K562 (cell line): ENCODE measurements around the gene DEF6. TPM values are rescaled to one million over a fixed set of nuclear protein-coding genes. Genes with fewer than 3 reads are reported as not detected.

ENCODE experiments used
- E2F3 ChIP-seq: fragments of 250-450 bp; sonication (Bioruptor Pico); IDR thresholded peaks from 2 replicates; pipeline ENCODE4 v1.4.0; 2020; ENCODE audit warnings: mild to moderate bottlenecking
- HEY1 ChIP-seq: fragments of 250-450 bp; sonication (Bioruptor Pico); IDR thresholded peaks from 2 replicates; pipeline ENCODE4 v1.5.0; 2020; ENCODE audit warnings: mild to moderate bottlenecking, moderate library complexity, borderline replicate concordance
- KDM1A ChIP-seq, 2 experiments: fragments of 450-650 bp; IDR thresholded peaks; 2 replicates each; pipeline ENCODE4 v1.6.1; 2016; ENCODE audit warnings: mild to moderate bottlenecking in 2 of 2
- KDM4B ChIP-seq, 2 experiments: fragments of 450-650 bp in 1 of 2; sonication (generic) in 1 of 2; IDR thresholded peaks; 2 replicates each; pipeline ENCODE4 v1.6.1; 2016 to 2017; ENCODE audit warnings: borderline replicate concordance in 2 of 2, antibody characterized with exemption in 1 of 2, low read depth in 1 of 2, mild to moderate bottlenecking in 1 of 2
- NCOA1 ChIP-seq: fragments of 450-650 bp; IDR thresholded peaks from 2 replicates; pipeline ENCODE4 v1.6.1; 2016; ENCODE audit warnings: low read depth
- RAD21 ChIP-seq, 2 experiments: fragments of 250-450 bp in 1 of 2; fragments of 450-650 bp in 1 of 2; sonication (Bioruptor Pico) in 1 of 2; formaldehyde crosslinking in 1 of 2; IDR thresholded peaks in 1 of 2; conservative IDR thresholded peaks in 1 of 2; 2 replicates each; pipeline versions ENCODE4 v1.4.0 to v1.8.0; 2020 to 2022; ENCODE audit warnings: mild to moderate bottlenecking in 2 of 2, moderate library complexity in 1 of 2
- SIRT6 ChIP-seq: IDR thresholded peaks from one replicate; pipeline ENCODE4 v1.6.1; 2012; ENCODE audit warnings: low read depth, mild to moderate bottlenecking, control low read depth, inconsistent platforms, low read length, moderate library complexity
- SNIP1 ChIP-seq: fragments of 450-650 bp; IDR thresholded peaks from 2 replicates; pipeline ENCODE4 v1.7.1; 2017; ENCODE audit warnings: low read depth, mild to moderate bottlenecking
- ZBED1 ChIP-seq: IDR thresholded peaks from 2 replicates; pipeline ENCODE4 v1.6.1; 2014
- ZC3H8 ChIP-seq: fragments of 450-650 bp; IDR thresholded peaks from 2 replicates; pipeline ENCODE4 v1.6.1; 2017
- ZNF134 ChIP-seq: fragments of 250-450 bp; sonication (Bioruptor Pico); conservative IDR thresholded peaks from 2 replicates; pipeline ENCODE4 v1.4.0; 2020
- ZNF224 ChIP-seq: sonication (generic); formaldehyde crosslinking; IDR thresholded peaks from 2 replicates; pipeline ENCODE4 v1.8.0; 2022; ENCODE audit warnings: mild to moderate bottlenecking, missing genetic modification reagents
- ZNF23 ChIP-seq: fragments of 250-450 bp; sonication (Bioruptor Pico); IDR thresholded peaks from 2 replicates; pipeline ENCODE4 v1.4.0; 2020; ENCODE audit warnings: mild to moderate bottlenecking
- ZNF3 ChIP-seq: fragments of 250-450 bp; sonication (Bioruptor Pico); IDR thresholded peaks from 2 replicates; pipeline ENCODE4 v1.5.0; 2021; ENCODE audit warnings: mild to moderate bottlenecking, moderate library complexity
- ZNF384 ChIP-seq: IDR thresholded peaks from 2 replicates; pipeline ENCODE4 v1.6.1; 2012; ENCODE audit warnings: low read depth, low read length, improper control_type of control experiment
- ZNF444 ChIP-seq: fragments of 250-450 bp; sonication (Bioruptor Pico); IDR thresholded peaks from 2 replicates; pipeline ENCODE4 v1.4.0; 2020; ENCODE audit warnings: mild to moderate bottlenecking, moderate library complexity
- ZNF551 ChIP-seq: fragments of 250-450 bp; sonication (Bioruptor Pico); IDR thresholded peaks from 2 replicates; pipeline ENCODE4 v1.5.0; 2021; ENCODE audit warnings: mild to moderate bottlenecking, moderate library complexity
- polyA plus RNA-seq, 8 experiments: library from polyadenylated mRNA; depleted of rRNA in 4 of 8; stranded (reverse) in 5 of 8; unstranded in 3 of 8; fragments of >200 nt; fragmentation: Nextera tagmentation in 2 of 8; fragmentation: Illumina TruSeq in 1 of 8; extraction: Ambion mirVana in 2 of 8; extraction: Trizol in 1 of 8; gene quantifications; 2 replicates each; pipeline versions ENCODE4 v1.2.1 to v1.2.3, GENCODE V29; 2011 to 2014; ENCODE audit warnings: inconsistent platforms in 1 of 8, missing spikeins in 1 of 8
- total RNA-seq, 7 experiments: library from RNA; depleted of rRNA in 6 of 7; stranded (reverse); fragments of >200 nt in 6 of 7; fragmentation: Illumina TruSeq in 2 of 7; extraction: Trizol in 2 of 7; gene quantifications; 2 replicates each; pipeline versions ENCODE4 v1.2.1 to v1.2.3, GENCODE V29; 2011 to 2021; ENCODE audit warnings: low replicate concordance in 1 of 7
- TF ChIP-seq, protein P1 (sequence below): fragments of 250-450 bp; sonication (Bioruptor Pico); IDR thresholded peaks from 2 replicates; pipeline ENCODE4 v1.5.0; 2021; ENCODE audit warnings: mild to moderate bottlenecking, borderline replicate concordance
- TF ChIP-seq, protein P2 (sequence below): fragments of 250-450 bp; sonication (Bioruptor Pico); IDR thresholded peaks from 2 replicates; pipeline ENCODE4 v1.4.0; 2020; ENCODE audit warnings: mild to moderate bottlenecking, moderate library complexity
- TF ChIP-seq, protein P3 (sequence below): fragments of 450-650 bp; formaldehyde crosslinking; IDR thresholded peaks from 2 replicates; pipeline ENCODE4 v1.4.0; 2022; ENCODE audit warnings: missing genetic modification characterization
- TF ChIP-seq, protein P4 (sequence below): sonication (generic); formaldehyde crosslinking; IDR thresholded peaks from 2 replicates; pipeline ENCODE4 v1.8.0; 2023; ENCODE audit warnings: mild to moderate bottlenecking, missing genetic modification reagents
- TF ChIP-seq, protein P5 (sequence below): sonication (generic); formaldehyde crosslinking; IDR thresholded peaks from 2 replicates; pipeline ENCODE4 v1.8.0; 2022; ENCODE audit warnings: mild to moderate bottlenecking, missing genetic modification reagents

The DEF6 gene
- total and polyA plus RNA-seq, 9 of the 15 experiments (the other 6 are each of a cell fraction or from before 2014, with no cell fraction given): 1.3 to 44.6 (median 22.7) TPM

DNA sequence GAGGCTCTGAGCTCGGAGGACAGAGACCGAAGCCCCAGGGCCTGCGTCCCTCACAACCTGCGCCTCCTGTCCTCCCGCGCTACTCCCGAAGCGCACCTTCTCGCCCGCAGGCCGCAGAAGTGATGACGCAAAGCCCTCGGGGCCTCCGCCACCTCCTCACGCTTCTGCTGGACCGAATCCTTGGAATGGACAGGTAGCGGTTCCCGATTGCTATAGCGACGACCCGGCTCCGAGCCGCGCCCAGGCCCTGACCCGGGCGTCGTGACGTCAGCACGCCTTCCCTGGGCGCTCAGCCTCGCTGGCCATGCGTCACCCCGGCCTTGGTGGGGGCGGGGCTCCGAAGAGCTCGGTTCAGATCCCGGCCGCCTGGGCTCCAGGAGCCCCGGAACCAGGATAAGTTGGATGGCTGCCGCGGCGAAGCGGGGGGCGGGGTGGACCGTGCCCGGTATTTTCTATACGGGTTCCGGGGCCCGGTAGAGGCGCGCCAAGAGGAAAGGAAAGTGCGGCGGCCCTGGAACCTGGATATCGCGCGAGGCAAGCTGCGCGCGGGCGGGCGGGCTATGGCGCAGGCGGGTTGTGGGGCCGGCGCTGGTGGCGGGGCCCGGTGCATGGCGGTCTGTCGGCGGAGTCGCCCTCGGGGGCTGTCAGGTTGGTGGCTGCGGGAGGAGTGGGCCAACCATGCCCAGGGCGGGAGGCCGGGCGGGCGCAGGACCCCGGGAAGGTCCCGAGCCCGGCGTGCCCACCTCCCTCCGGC is 38.2 kb upstream of the DEF6 start, which contains the start of gene ZNF76 (continued):
- TF ChIP-seq ZNF3 (CRISPR knock-in tag) (no peak), KDM4B (IDR thresholded peaks at IDR 0.05; ENCODE audit: borderline replicate concordance in 2 of 2, low read depth in 1 of 2) (peak in 1 of 2 experiments; percentile 83; a peak in 1 of 4 replicates), ZNF23 (CRISPR knock-in tag) (no peak), KDM1A (IDR thresholded peaks at IDR 0.05) (no peak), ZNF384 (no peak), ZNF551 (CRISPR knock-in tag) (no peak), ZNF444 (CRISPR knock-in tag) (no peak), E2F3 (peak; percentile 84), SIRT6 (no peak), ZC3H8 (no peak), ZNF224 (CRISPR knock-in tag) (no peak), HEY1 (CRISPR knock-in tag) (no peak), SNIP1 (no peak), ZBED1 (peak; percentile 24), ZNF134 (CRISPR knock-in tag) (no peak), NCOA1 (peak; percentile 94), RAD21 (CRISPR knock-in tag; conservative IDR thresholded peaks at IDR 0.05 in 1 of 2, IDR thresholded peaks at IDR 0.05 in 1 of 2) (no peak)
- TF ChIP-seq, protein P1, sequence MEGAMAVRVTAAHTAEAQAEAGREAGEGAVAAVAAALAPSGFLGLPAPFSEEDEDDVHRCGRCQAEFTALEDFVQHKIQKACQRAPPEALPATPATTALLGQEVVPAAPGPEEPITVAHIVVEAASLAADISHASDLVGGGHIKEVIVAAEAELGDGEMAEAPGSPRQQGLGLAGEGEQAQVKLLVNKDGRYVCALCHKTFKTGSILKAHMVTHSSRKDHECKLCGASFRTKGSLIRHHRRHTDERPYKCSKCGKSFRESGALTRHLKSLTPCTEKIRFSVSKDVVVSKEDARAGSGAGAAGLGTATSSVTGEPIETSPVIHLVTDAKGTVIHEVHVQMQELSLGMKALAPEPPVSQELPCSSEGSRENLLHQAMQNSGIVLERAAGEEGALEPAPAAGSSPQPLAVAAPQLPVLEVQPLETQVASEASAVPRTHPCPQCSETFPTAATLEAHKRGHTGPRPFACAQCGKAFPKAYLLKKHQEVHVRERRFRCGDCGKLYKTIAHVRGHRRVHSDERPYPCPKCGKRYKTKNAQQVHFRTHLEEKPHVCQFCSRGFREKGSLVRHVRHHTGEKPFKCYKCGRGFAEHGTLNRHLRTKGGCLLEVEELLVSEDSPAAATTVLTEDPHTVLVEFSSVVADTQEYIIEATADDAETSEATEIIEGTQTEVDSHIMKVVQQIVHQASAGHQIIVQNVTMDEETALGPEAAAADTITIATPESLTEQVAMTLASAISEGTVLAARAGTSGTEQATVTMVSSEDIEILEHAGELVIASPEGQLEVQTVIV (CRISPR knock-in tag): no peak
- TF ChIP-seq, protein P2, sequence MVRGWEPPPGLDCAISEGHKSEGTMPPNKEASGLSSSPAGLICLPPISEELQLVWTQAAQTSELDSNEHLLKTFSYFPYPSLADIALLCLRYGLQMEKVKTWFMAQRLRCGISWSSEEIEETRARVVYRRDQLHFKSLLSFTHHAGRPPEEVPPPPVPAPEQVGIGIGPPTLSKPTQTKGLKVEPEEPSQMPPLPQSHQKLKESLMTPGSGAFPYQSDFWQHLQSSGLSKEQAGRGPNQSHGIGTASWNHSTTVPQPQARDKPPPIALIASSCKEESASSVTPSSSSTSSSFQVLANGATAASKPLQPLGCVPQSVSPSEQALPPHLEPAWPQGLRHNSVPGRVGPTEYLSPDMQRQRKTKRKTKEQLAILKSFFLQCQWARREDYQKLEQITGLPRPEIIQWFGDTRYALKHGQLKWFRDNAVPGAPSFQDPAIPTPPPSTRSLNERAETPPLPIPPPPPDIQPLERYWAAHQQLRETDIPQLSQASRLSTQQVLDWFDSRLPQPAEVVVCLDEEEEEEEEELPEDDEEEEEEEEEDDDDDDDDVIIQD (CRISPR knock-in tag): peak; percentile 77; the same call in 1 of the 2 replicates
- TF ChIP-seq, protein P3, sequence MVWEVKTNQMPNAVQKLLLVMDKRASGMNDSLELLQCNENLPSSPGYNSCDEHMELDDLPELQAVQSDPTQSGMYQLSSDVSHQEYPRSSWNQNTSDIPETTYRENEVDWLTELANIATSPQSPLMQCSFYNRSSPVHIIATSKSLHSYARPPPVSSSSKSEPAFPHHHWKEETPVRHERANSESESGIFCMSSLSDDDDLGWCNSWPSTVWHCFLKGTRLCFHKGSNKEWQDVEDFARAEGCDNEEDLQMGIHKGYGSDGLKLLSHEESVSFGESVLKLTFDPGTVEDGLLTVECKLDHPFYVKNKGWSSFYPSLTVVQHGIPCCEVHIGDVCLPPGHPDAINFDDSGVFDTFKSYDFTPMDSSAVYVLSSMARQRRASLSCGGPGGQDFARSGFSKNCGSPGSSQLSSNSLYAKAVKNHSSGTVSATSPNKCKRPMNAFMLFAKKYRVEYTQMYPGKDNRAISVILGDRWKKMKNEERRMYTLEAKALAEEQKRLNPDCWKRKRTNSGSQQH (CRISPR knock-in tag): no peak
- TF ChIP-seq, protein P4, sequence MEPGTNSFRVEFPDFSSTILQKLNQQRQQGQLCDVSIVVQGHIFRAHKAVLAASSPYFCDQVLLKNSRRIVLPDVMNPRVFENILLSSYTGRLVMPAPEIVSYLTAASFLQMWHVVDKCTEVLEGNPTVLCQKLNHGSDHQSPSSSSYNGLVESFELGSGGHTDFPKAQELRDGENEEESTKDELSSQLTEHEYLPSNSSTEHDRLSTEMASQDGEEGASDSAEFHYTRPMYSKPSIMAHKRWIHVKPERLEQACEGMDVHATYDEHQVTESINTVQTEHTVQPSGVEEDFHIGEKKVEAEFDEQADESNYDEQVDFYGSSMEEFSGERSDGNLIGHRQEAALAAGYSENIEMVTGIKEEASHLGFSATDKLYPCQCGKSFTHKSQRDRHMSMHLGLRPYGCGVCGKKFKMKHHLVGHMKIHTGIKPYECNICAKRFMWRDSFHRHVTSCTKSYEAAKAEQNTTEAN (CRISPR knock-in tag): no peak
- TF ChIP-seq, protein P5, sequence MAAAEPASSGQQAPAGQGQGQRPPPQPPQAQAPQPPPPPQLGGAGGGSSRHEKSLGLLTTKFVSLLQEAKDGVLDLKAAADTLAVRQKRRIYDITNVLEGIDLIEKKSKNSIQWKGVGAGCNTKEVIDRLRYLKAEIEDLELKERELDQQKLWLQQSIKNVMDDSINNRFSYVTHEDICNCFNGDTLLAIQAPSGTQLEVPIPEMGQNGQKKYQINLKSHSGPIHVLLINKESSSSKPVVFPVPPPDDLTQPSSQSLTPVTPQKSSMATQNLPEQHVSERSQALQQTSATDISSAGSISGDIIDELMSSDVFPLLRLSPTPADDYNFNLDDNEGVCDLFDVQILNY (CRISPR knock-in tag): no peak; the same call in 1 of the 2 replicates
